GM10248 (cell line): ENCODE results near the gene SIGLEC8.
"Not testable (repeated sequence)": the region's sequence is repeated elsewhere in the genome, so short reads cannot be mapped to it uniquely, and the experiment has no call there.

Experiments
- CTCF ChIA-PET: fragments of 300-600 bp; sonication (Branson Sonifier 250); formaldehyde crosslinking; extraction: SDS; loops from one replicate; lab custom pipeline; 2021; ENCODE audit warnings: antibody characterized with exemption; lab: Yijun Ruan, JAX
- POLR2A ChIA-PET: fragments of 350-650 bp; sonication (Branson Sonifier 250); formaldehyde crosslinking; extraction: SDS; loops from one replicate; lab custom pipeline; 2020; ENCODE audit warnings: antibody characterized with exemption; lab: Yijun Ruan, JAX
- DNase-seq: peaks from one replicate; pipeline ENCODE4 v3.0.0; 2012; ENCODE audit errors: extremely low spot score
- TF ChIP-seq, protein P1 (sequence below): IDR thresholded peaks from 2 replicates; pipeline ENCODE4 v1.5.1; 2012; ENCODE audit warnings: mild to moderate bottlenecking, low read depth; ENCODE audit errors: extremely low read depth, missing control alignments, control extremely low read depth

SIGLEC8 gene

DNA sequence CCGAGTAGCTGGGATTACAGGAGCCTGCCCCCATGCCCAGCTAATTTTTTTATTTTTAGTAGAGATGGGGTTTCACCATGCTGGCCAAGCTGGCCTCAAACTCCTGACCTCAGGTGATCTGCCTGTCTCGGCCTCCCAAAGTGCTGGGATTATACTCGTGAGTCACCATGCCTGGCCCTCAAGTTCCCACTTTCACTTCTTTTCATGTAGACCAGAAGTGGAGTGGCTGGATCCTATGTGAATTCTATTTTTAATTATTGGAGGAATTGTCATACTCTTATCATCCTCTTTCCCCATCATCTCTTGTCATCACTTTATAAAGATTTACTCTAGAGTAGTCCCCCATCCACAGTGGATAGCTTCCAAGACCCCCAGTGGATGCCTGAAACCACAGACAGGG lies 28.0 kb downstream of the SIGLEC8 start:
- POLR2A ChIA-PET, result interaction anchor here (0.6 kb wide), 1 partner anchor 311 kb away, joined by 3 read pairs; no protein-coding TSS in a partner anchor
- TF ChIP-seq, protein P1, sequence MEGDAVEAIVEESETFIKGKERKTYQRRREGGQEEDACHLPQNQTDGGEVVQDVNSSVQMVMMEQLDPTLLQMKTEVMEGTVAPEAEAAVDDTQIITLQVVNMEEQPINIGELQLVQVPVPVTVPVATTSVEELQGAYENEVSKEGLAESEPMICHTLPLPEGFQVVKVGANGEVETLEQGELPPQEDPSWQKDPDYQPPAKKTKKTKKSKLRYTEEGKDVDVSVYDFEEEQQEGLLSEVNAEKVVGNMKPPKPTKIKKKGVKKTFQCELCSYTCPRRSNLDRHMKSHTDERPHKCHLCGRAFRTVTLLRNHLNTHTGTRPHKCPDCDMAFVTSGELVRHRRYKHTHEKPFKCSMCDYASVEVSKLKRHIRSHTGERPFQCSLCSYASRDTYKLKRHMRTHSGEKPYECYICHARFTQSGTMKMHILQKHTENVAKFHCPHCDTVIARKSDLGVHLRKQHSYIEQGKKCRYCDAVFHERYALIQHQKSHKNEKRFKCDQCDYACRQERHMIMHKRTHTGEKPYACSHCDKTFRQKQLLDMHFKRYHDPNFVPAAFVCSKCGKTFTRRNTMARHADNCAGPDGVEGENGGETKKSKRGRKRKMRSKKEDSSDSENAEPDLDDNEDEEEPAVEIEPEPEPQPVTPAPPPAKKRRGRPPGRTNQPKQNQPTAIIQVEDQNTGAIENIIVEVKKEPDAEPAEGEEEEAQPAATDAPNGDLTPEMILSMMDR, result no peak
- DNase-seq, result no peak
- CTCF ChIA-PET, result no interaction called here

DNA sequence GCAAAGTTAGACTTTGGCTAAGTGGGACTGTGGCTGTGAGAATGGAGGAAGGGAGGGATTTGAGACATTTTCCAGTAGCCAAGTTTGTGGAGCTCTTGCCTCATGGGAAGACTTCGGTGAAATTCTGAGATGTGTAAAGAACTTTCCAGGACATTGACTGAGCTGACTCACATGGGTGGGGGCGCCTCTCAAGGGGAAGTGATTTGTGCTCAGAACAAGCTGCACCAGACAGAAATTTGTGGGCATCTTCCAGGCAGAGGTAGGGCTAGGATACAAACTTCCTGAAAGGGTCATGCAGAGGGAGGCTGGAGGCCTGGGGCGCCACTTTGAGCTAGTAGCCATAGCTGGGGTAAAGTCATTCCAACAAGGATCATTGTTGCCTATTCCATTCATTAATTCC lies 31.1 kb downstream of the SIGLEC8 start:
- DNase-seq, result no peak
- ChIA-PET CTCF (interaction anchor here (1.4 to 2.2 kb wide), 4 partner anchors 9 to 234 kb away, joined by 3 to 13 read pairs (median 6); partner anchors contain the start of gene SIGLEC10), POLR2A (no interaction called here)
- TF ChIP-seq, protein P1, result no peak

DNA sequence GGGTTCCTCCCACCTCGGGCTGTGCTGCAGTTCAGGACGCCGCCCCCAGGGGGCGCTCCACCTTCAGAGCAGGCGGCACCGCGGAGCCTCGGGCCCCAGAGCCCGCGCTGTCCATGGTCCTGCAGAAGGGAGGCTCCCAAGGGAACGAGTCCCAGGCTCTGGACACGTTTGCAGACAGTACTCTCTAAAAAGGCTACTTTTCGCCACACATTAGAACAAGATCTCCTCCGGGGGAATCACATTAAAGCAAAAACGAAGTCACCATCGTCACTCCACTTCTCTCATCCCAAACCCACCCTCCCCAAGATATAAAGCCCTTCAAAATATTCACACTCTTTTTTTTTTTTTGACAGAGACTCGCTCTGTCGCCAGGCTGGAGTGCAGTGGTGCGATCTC lies 36.2 kb downstream of the SIGLEC8 start:
- ChIA-PET CTCF (interaction anchor here (0.6 to 13.4 kb wide), 33 partner anchors 10 to 246 kb away, joined by 3 to 168 read pairs (median 4); partner anchors contain the start of genes NKG7 and VSIG10L), POLR2A (no interaction called here)
- peak; percentile 89 for DNase-seq
- TF ChIP-seq, protein P1, result peak; percentile 99

DNA sequence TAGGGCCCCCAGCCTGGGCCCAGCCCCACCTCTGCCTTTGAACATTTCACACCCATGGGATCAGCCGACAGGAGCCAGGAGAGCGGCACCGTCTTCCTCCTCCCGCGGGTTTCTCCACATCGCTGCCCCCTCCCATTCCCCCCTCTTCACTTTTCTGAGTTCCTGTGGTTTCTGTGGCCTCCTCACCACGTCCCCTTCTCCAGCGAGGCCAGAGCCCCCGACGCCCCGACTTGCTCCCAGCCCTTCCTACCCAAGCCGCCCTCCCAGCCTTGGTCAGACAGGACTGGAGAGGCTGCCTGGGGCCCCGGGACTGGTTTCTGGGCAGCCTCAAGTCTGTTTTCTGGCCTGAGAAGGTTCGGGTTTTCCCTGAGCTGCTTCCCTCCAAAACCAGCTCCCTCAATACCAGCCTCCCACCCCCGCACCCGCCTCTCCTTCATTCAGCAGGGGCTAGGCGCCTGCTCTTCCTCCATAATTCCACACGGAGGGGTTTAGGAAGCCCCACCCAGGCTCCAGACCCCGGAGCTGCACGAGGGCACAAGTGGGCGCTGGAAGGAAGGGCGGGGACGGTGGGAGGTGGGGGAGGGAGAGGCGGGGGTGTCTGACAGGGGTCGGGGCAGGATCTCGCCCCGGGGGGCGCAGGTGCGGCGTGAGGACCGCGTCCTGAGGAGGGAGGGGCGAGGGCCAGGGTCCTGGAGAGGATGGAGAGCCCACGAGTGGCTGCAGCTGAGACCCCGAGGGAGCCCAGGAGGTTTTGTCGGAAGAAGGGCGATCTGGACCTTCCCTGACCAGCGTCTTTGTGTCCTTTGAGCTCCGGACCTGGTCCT lies 36.8 kb downstream of the SIGLEC8 start:
- no peak for DNase-seq
- ChIA-PET POLR2A (interaction anchor here (0.6 kb wide), 1 partner anchor 17 kb away, joined by 3 read pairs; no protein-coding TSS in a partner anchor), CTCF (interaction anchor here (0.6 to 13.4 kb wide), 36 partner anchors 8 to 247 kb away, joined by 3 to 168 read pairs (median 4); partner anchors contain the start of genes NKG7 and VSIG10L)
- TF ChIP-seq, protein P1, result no peak

DNA sequence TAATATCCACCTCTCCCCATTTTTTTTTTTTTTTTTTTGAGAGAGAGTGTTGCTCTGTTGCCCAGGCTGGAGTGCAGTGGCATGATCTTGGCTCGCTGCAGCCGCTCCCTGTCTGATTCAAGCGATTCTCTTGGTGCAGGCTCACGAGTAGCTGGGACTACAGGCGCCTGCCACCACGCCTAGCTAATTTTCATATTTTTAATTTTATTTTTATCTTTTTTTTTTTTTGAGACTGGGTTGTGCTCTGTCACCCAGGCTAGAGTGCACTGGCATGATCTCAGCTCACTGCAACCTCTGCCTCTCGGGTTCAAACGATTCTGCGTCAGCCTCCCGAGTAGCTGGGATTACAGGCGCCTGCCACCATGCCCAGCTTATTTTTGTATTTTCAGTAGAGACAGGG lies 37.7 kb downstream of the SIGLEC8 start:
- CTCF ChIA-PET, result interaction anchor here (1.1 to 13.4 kb wide), 17 partner anchors 9 to 248 kb away, joined by 3 to 168 read pairs (median 8); partner anchors contain the start of gene NKG7
- POLR2A ChIA-PET, result interaction anchor here (0.6 to 0.7 kb wide), 2 partner anchors 16 to 223 kb away, joined by 3 to 5 read pairs; no protein-coding TSS in a partner anchor
- DNase-seq, result not testable (repeated sequence)

DNA sequence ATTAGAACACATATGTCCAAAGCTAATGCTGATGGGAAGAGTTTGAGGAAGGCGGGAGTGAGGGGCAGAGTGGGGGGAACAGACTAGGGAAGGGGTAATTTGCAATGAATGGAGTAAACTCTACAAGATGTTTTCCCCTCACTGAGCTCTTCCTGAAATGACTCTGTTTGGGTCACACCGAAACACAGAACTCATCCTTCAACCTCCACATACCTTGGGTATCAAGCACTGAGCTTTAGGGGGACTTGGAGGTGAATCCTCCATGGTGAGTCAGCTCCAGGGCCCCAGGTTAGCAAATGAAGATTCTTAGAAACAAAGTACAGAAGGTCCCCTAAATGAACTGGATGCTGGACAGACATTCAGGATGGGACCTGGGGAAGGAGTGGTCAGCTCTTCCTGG lies 39.5 kb downstream of the SIGLEC8 start:
- CTCF ChIA-PET, result interaction anchor here (1.5 to 13.4 kb wide), 9 partner anchors 10 to 252 kb away, joined by 4 to 168 read pairs (median 10); no protein-coding TSS in a partner anchor
- DNase-seq, result peak; percentile 35
- POLR2A ChIA-PET, result interaction anchor here (1.0 to 2.4 kb wide), 3 partner anchors 23 to 79 kb away, joined by 5 to 11 read pairs (median 7); no protein-coding TSS in a partner anchor
- TF ChIP-seq, protein P1, result no peak

DNA sequence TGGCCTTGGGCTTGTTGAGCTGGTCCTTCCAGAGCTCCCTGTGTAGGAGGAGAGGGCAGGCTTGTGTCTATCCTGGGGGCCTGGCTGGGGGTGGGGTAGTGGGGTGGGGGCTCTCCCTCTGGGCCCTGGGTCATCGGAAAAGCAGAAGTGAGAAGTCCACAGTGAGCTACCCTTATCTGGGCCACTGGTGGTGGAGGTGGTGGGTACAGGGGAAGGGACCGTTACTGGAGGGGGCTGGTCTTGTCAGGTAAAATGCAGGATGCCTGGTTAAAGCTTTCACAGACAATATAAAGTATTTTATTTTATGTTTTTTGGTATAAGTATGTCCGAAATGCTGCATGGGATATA lies 40.5 kb downstream of the SIGLEC8 start:
- no peak for DNase-seq
- ChIA-PET CTCF (interaction anchor here (0.6 to 13.4 kb wide), 16 partner anchors 9 to 253 kb away, joined by 3 to 168 read pairs (median 4); no protein-coding TSS in a partner anchor), POLR2A (interaction anchor here (1.0 to 2.4 kb wide), 3 partner anchors 22 to 78 kb away, joined by 5 to 11 read pairs (median 7); no protein-coding TSS in a partner anchor)

More for the DNA sequence above, 40.5 kb downstream of the SIGLEC8 start:
- TF ChIP-seq, protein P1, result no peak
